Measurements from ENCODE around the gene SIX1. TPM values are rescaled to one million over a fixed set of nuclear protein-coding genes. Genes with fewer than 3 reads are reported as not detected.
A peak's percentile ranks its signal among the peaks of the same experiment; 100 is the strongest.

Gene SIX1
- total RNA-seq, 4 donors from 2014 or later = 5.9 to 7.5 (median 6.2) TPM

- Histone ChIP-seq H3K4me1 (peaks cover 0 to 25% (median 0%) of the 10 kb centered on the region in 4 donors), H3K4me3 (no peak overlapping the region), H3K27me3 (no peaks in the 10 kb centered on the region), H3K36me3 (no peaks in the 10 kb centered on the region), H3K9me3 (no peaks in the 10 kb centered on the region), H3K27ac (no peak overlapping the region)
- 55 to 84% methylated on average over 2 of the region's 2 CpGs for WGBS, 2 donors
- no peak for TF ChIP-seq POLR2A (IDR thresholded peaks at IDR 0.05)
- no peak for DNase-seq (ENCODE audit: low spot score in 2 of 2)
Observed at GRCh38 chr14:60618241-60618640, 31.0 kb downstream of the SIX1 start.

GRCh38 chr14:60616461-60616959 is 32.8 kb downstream of the SIX1 start:
- no peaks in the 10 kb centered on the region for H3K9me3 ChIP-seq
- no peak for DNase-seq (ENCODE audit: low spot score in 2 of 2)
- H3K4me3 ChIP-seq = peak overlapping the region in 1 of 4 donors; percentile 10
- no peaks in the 10 kb centered on the region for H3K36me3 ChIP-seq
- H3K27ac ChIP-seq = peak overlapping the region in 2 of 4 donors; percentile 52 to 60
- 35 to 36% methylated on average over 11 of the region's 11 CpGs for WGBS, 2 donors
- TF ChIP-seq EP300 (IDR thresholded peaks at IDR 0.05) (no peak), CTCF (IDR thresholded peaks at IDR 0.05) (no peak), POLR2A (IDR thresholded peaks at IDR 0.05) (no peak)
- no peaks in the 10 kb centered on the region for H3K27me3 ChIP-seq
- peaks cover 0 to 20% (median 0%) of the 10 kb centered on the region in 4 donors for H3K4me1 ChIP-seq

GRCh38 chr14:60602291-60602690 is 47.0 kb downstream of the SIX1 start:
- DNase-seq (ENCODE audit: low spot score in 2 of 2) = no peak
- TF ChIP-seq EP300 (IDR thresholded peaks at IDR 0.05) (no peak), CTCF (IDR thresholded peaks at IDR 0.05) (no peak), POLR2A (IDR thresholded peaks at IDR 0.05) (no peak)
- Histone ChIP-seq H3K4me1 (no peaks in the 10 kb centered on the region), H3K27ac (no peak overlapping the region), H3K36me3 (no peaks in the 10 kb centered on the region), H3K27me3 (no peaks in the 10 kb centered on the region), H3K4me3 (no peak overlapping the region), H3K9me3 (no peaks in the 10 kb centered on the region)

GRCh38 chr14:60599727-60600126 is 49.5 kb downstream of the SIX1 start:
- no peaks in the 10 kb centered on the region for H3K27me3 ChIP-seq
- H3K27ac ChIP-seq = no peak overlapping the region
- TF ChIP-seq CTCF (IDR thresholded peaks at IDR 0.05) (no peak), POLR2A (IDR thresholded peaks at IDR 0.05) (no peak), EP300 (IDR thresholded peaks at IDR 0.05) (no peak)
- no peaks in the 10 kb centered on the region for H3K4me1 ChIP-seq
- H3K4me3 ChIP-seq = no peak overlapping the region
- H3K9me3 ChIP-seq = no peaks in the 10 kb centered on the region
- no peaks in the 10 kb centered on the region for H3K36me3 ChIP-seq
- DNase-seq (ENCODE audit: low spot score in 2 of 2) = no peak

- Histone ChIP-seq H3K4me3 (no peak overlapping the region), H3K36me3 (no peaks in the 10 kb centered on the region), H3K9me3 (no peaks in the 10 kb centered on the region), H3K27me3 (no peaks in the 10 kb centered on the region), H3K4me1 (peaks cover 0 to 2% (median 0%) of the 10 kb centered on the region in 4 donors), H3K27ac (no peak overlapping the region)
- DNase-seq (ENCODE audit: low spot score in 2 of 2) = no peak
- TF ChIP-seq CTCF (IDR thresholded peaks at IDR 0.05) = no peak
- no peak for TF ChIP-seq POLR2A (IDR thresholded peaks at IDR 0.05)
- TF ChIP-seq EP300 (IDR thresholded peaks at IDR 0.05) = no peak
Observed at GRCh38 chr14:60596139-60596538, 53.1 kb downstream of the SIX1 start.

- WGBS, 2 donors = 67 to 72% methylated on average over 3 of the region's 3 CpGs
- Histone ChIP-seq H3K27me3 (no peaks in the 10 kb centered on the region), H3K4me1 (peaks cover 0 to 6% (median 0%) of the 10 kb centered on the region in 4 donors), H3K9me3 (no peaks in the 10 kb centered on the region), H3K4me3 (no peak overlapping the region), H3K27ac (no peak overlapping the region), H3K36me3 (no peaks in the 10 kb centered on the region)
- DNase-seq (ENCODE audit: low spot score in 2 of 2) = no peak
- TF ChIP-seq CTCF (IDR thresholded peaks at IDR 0.05) = no peak
Observed at GRCh38 chr14:60594062-60594461, 55.2 kb downstream of the SIX1 start.
